ENCODE results near the gene GAL3ST2.

GAL3ST2 gene

DNA sequence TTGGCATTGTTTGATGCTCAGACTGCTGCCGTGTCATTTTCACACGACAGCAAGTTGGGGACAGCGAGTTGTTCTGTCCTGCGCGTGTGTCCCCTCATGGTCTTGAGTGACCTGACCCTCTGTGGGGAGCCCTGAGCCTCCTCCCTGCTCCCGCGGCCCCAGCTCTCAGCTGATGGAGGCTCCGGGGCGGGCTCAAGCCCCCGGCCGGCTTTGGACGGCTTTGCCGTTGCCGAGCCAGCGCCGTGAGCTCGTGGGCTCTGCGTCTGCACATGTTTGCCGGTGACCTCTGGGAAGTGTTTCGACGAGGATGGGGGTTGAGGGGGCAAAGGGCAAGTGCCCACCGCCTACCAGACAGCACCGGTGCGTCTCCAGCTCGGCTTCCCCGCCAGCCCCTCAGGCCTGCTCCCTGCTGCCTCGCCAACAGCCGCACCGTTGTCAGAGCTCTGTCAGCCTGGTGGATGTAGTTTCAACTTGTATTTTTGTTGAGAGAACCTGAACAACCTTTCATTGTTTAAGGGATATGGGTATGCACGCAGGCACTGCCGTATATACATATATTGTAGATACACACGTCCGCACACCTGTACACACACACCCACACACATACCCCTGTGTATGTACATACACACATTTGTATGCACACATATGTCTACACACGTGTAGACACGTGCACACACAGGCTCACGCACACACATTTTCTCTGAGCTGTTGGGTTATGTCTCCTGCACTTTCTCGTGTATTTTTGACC is 68.4 kb downstream of the GAL3ST2 start:
- DNase-seq (ENCODE audit: low spot score), result no peak

DNA sequence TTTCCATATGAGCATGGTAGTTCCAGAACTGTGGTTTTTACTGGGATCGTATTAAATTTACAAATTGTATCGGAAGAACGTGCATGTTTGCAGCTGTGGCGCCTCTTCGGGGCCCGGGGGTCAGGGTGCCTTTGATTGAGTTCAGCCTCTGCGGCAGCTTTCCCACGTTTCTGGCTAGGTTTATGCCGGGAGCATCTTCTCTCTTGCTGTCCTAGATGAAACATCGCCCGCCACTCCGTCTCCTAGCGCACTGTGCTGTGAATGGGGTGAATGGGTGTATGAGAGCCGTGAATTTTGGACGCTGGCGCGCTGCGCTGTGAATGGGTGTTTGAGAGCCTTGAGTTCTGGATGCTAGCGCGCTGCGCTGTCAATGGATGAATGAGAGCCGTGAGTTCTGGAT is 69.8 kb downstream of the GAL3ST2 start:
- DNase-seq (ENCODE audit: low spot score), result no peak

DNA sequence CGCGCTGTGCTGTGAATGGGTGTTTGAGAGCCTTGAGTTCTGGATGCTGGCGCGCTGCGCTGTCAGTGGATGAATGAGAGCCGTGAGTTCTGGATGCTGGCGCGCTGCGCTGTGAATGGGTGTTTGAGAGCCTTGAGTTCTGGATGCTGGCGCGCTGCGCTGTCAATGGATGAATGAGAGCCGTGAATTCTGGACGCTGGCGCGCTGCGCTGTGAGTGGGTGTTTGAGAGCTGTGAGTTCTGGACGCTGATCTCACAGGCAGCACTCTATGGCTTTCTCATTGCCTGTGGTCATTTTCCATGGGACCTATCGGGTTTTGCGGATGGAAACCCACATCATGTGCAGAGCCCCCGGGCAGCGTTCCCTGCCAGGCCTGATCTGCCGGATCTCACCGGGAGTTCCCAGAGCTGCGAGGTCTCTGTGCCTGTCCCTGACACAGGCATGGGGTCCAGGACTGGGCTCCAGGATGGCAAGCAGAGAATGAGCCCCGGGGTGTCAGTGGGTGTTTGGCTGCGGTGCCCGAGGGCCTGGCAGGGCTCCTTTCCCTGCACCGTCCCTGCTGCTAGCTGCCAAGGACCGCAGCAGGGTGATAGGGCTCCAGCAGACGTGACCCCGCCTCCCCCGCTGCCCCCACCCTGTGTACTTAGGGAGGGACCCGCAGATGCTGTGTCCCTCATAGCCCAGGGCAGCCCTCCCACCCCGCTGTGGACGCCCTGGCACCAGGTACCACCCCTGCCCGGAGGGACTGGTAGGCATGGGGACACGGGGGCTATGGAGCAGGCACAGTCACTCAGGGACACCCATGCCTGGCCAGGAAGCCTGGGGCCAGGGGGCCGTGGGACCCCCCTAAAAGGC is 72.4 kb downstream of the GAL3ST2 start:
- DNase-seq (ENCODE audit: low spot score), result no peak

DNA sequence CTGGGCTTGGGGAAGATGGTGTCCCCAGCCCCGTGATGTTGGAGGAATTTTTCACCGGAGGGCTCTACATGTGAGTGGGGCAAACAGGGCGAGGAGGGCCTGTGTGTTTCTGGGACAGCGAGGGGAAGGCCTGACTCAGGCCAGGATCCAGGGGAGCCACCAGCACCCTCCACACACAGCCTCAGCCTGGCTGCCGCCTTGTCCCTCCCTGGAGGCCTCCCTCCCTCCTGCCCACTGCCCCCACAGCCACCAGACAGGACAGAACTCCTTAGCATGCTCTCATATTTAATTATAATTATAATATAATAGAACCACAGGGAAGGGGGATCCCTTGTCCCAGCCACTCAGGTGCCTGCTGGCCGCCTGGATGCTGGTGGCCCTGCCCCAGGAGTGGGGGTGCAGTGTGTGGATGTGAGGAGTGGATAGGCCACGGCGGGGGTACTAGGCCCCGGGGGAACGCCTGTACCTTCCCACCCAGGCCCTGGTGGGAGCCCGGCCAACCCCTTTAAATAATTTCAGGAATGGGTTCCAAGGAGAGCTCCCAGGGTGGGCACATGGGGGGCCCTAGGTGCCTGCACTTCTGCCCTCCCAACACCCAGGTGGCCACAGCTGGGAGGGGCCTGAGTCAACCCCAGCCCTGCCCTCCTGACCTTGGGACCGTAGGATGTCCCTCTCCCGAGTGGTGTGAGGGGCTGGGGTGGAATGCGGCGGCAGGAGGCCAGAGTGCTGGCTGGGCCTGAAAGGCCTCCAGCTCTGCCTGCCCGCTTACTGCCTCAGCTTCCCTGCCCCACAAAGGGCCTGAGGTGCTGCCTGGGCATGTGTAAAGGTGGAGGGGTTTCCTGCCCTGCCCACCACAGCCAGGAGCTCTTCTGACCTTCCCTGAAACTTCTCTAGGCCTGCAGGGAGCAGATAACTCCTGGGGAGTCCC is 73.3 kb downstream of the GAL3ST2 start:
- no peak for DNase-seq (ENCODE audit: low spot score)

DNA sequence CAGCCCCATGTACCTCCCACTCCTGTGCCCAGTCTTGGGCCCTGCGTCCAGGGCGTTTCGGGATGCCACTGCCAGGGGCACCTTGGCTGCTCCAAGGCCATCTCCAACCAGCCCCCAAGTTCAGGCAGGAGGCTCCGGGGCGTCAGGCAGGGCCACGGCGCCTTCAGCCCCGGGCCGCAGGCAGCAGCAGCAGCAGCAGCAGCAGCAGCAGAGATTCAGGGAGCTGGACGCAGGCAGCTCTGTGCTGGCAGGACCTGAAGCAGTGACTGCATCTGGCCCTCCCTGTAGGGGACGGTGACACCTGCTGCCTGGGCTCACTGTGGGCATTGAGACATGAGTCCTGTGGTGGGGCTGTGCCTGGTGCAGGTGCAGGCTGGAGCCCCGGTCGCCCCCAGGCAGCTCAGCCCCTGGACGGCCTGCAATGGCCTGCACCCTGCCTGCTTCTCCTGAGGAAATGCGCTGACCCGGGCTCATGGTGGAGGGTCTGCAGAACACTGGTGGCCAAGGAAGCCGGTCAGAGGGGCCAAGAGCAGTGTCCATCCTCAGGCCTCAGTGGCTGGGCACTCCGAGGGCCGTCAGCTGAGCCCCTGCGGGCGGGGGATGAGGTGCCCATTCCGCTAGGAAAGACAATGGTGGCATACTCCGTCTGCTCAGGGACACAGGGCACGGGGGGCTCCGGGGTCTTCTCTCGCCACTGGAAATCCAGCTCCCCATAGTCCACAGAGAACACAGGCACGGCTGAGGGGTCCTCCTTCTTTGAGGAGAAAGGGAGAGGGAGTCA is 74.1 kb downstream of the GAL3ST2 start:
- no peak for DNase-seq (ENCODE audit: low spot score)

DNA sequence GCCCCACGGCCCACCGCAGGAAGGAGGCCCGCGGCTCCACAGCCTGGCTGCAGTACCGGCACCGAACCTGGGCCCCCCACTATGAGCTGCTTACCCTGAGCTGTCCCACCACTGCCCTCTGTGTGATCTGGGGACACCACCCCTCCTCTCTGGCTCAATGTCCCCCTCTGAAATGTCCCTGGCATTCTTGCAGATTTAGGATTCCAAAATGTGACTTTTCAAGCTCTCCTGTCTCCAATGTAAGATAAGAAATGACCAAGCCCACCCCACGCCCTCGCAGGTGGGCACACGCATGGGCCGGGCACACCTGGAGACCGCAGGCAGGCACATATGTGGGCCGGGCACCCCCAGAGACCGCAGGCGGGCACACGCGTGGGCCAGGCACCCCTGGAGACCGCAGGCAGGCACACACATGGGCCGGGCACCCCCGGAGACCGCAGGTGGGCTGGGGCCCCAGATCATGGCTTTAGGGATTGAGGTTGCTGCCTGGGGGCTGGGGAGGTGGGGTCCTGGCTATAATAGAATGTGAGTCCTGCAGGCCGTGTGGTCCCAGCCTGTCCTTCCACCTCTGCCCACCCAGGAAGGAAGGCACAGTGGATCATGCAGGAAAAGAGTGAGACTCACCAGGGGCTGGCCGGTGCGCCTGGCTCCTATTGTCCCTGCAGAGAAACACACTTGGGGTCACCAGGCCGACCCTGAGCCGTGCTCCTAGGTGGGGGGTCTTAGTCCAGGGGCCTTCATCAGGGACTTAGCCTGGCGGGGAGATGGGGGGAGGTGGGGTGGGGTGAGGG is 74.9 kb downstream of the GAL3ST2 start:
- no peak for DNase-seq (ENCODE audit: low spot score)

DNA sequence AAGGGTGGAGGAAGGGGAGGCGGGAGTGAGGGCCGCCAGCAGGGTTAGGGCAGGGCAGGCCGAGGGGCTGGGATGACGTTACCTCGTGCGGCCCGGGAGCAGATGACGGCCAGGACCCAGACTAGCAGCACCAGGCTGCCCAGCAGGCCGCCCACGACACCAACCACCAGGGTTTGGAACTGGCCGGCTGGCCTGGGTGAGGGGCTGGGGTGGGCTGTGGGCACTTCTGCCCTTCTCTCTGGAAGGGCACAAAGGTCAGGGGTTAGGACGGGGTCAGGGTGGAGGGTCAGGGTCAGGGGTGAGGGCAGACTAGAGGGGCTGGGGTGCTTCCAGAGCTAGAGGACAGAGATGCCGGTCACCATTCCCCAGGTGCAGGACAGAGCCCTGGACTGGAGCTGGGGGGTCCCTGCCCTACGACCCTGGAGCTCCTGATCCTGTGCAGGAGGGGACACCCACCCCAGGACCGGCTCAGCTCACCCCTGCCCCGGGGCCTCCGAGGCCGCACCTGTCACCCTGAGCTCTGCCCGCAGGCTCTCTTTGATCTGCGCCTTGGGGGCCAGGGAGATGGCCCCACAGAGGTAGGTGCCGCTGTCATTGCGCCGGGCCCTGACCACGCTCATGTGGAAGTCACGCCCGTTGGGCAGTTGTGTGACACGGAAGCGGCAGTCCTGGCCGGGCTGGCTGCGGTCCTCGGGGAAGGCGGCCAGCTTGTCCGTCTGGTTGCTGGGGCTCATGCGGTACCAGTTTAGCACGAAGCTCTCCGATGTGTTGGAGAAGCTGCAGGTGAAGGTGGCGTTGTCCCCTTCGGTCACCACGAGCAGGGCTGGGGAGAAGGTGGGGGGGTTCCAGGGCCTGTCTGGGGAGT is 75.7 kb downstream of the GAL3ST2 start:
- no peak for DNase-seq (ENCODE audit: low spot score)

DNA sequence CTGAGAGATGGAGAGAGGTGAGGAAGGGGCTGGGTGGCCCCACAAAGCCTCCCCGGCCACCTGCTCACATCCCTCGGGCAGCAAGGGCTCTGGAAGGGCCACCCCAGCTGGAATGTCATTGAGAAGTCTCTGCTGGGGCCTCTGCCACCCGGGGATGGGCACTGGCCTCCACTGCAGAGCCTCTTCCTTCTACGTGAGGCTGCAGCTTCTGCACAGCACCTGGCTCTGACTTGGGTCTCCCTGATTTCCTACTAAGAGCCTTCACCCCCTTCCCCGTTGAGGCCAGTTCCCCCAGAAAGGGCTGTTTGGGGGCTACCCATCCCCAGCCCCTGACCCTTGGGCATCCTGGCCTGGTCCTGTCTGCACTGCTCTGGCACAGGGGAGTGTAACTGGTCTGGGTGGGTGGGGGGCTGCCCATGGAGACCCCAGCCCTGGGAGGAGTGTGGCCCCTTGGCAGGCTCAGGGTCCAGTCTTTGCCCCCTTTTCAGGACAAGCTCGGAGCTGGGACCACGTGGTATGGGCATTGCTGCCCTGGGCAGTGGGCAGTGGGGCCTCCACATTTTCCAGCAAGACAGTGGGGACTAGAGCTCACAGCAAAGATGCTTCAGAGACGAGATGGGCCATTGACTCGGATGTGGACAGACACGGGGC is 76.5 kb downstream of the GAL3ST2 start:
- DNase-seq (ENCODE audit: low spot score), result no peak

All from pons (tissue), 1 donor.